Measurements from ENCODE around the gene HS3ST3B1.

HS3ST3B1 gene

GRCh38 chr17:14310605-14311004, 9.7 kb downstream of the HS3ST3B1 start:
- TF ChIP-seq, protein P1, sequence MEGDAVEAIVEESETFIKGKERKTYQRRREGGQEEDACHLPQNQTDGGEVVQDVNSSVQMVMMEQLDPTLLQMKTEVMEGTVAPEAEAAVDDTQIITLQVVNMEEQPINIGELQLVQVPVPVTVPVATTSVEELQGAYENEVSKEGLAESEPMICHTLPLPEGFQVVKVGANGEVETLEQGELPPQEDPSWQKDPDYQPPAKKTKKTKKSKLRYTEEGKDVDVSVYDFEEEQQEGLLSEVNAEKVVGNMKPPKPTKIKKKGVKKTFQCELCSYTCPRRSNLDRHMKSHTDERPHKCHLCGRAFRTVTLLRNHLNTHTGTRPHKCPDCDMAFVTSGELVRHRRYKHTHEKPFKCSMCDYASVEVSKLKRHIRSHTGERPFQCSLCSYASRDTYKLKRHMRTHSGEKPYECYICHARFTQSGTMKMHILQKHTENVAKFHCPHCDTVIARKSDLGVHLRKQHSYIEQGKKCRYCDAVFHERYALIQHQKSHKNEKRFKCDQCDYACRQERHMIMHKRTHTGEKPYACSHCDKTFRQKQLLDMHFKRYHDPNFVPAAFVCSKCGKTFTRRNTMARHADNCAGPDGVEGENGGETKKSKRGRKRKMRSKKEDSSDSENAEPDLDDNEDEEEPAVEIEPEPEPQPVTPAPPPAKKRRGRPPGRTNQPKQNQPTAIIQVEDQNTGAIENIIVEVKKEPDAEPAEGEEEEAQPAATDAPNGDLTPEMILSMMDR (IDR thresholded peaks at IDR 0.05; ENCODE audit: control extremely low read depth, extremely low read depth, low read depth, missing control alignments), result no peak
- DNase-seq (ENCODE audit: extremely low spot score), result no peak
- CTCF ChIA-PET, result no interaction called here
- POLR2A ChIA-PET, result no interaction called here

DNA sequence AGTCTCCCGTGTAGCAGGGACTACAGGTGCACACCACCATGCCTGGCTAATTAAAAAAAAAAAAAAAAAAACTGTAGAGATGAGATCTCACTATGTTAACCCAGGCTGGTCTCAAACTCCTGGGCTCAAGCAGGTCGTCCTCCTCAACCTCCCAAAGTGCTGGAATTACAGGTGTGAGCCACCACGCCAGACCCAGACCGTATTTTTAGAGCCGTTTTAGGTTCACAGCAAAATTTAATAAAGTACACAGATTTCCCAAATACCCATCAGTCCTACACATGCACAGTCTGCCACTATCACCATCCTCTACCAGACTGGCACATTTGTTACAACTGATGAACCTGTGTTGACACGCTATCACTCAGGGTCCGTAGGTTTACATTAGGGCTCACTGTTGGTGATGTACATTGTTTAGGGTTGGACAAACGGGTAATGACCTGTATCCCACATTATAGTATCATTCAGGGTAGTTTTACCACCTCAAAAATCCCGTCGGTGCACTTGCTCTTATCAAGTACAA, 10.4 kb downstream of the HS3ST3B1 start:
- ChIA-PET POLR2A (no interaction called here), CTCF (no interaction called here)
- DNase-seq (ENCODE audit: extremely low spot score), result no peak
- TF ChIP-seq, protein P1 (IDR thresholded peaks at IDR 0.05; ENCODE audit: control extremely low read depth, extremely low read depth, low read depth, missing control alignments), result no peak

DNA sequence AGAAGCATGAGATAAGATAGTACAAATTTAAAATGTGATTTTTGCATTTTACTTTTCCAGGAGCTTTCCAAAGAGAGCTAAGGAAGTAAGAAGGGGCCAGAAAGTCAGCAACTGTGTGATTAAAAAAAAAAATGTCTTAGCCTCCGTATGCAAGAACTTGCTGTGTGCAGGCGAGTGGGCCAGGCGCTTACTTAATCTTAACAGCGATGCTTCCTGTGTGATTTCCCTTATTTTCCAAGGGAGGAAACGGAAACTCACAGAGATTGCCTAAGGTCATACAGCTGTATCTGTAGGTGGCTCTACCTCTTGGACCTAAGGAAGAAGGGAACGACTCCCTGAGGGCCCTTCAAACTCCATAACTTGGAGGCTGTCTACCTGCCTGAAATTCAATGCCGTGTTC, 11.1 kb downstream of the HS3ST3B1 start:
- TF ChIP-seq, protein P1 (IDR thresholded peaks at IDR 0.05; ENCODE audit: control extremely low read depth, extremely low read depth, low read depth, missing control alignments), result no peak
- no peak for DNase-seq (ENCODE audit: extremely low spot score)
- ChIA-PET CTCF (no interaction called here), POLR2A (no interaction called here)

DNA sequence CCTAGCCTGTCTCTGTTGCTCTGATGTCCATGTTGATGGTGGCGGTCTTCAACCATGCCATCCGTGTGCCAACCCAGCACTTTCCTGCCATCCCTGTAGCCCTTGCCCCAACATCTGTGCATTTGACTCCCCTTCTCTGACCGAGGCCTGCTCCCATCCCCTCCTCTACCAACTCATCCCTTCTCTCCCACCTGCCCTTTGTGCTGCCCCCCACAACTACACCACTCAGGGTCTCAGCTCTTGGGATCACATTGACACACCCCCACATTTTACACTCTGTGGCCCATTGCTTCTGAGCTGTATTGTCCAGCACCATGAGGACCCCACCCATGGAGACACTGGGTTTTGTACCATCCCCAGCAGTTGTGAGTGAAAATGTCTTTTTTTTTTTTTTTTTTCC, 11.6 kb downstream of the HS3ST3B1 start:
- TF ChIP-seq, protein P1 (IDR thresholded peaks at IDR 0.05; ENCODE audit: control extremely low read depth, extremely low read depth, low read depth, missing control alignments), result no peak
- POLR2A ChIA-PET, result no interaction called here
- CTCF ChIA-PET, result interaction anchor here (1.2 kb wide), 1 partner anchor 10 kb away, joined by 4 read pairs; no protein-coding TSS in a partner anchor
- DNase-seq (ENCODE audit: extremely low spot score), result no peak

GRCh38 chr17:14316126-14316832, 15.4 kb downstream of the HS3ST3B1 start:
- CTCF ChIA-PET, result interaction anchor here (0.9 to 1.5 kb wide), 3 partner anchors 10 to 21 kb away, joined by 3 to 4 read pairs (median 4); no protein-coding TSS in a partner anchor
- no peak for DNase-seq (ENCODE audit: extremely low spot score)
- POLR2A ChIA-PET, result no interaction called here
- TF ChIP-seq, protein P1 (IDR thresholded peaks at IDR 0.05; ENCODE audit: control extremely low read depth, extremely low read depth, low read depth, missing control alignments), result no peak

DNA sequence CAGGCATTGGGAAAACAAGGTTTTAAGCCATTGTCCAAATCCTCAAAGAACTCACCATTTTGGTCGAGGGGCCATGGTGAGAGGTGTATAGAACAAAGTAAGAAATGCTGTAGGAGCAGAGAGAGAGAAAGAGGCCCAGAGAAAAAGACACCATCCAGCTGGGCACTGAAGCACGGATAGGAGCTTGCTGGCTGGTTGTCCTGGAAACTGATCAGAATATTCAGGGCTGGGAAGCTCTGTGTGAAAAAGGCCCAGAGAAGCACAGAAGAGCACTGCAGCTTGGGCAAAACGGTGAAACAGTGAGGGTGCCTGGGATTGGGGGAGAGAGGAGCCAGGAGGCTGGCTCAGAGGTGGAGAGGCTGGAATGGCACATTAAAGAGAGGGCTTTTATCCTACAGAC, 16.5 kb downstream of the HS3ST3B1 start:
- DNase-seq (ENCODE audit: extremely low spot score), result no peak
- POLR2A ChIA-PET, result no interaction called here
- TF ChIP-seq, protein P1 (IDR thresholded peaks at IDR 0.05; ENCODE audit: control extremely low read depth, extremely low read depth, low read depth, missing control alignments), result no peak
- CTCF ChIA-PET, result interaction anchor here (0.9 to 2.4 kb wide), 5 partner anchors 9 to 29 kb away, joined by 3 to 9 read pairs (median 4); no protein-coding TSS in a partner anchor
